Activated T-helper 17 cell treated with anti-CD3 and anti-CD28 coated beads, Interleukin-2, amount 50 U/mL, for 72 hours (primary cell): ENCODE measurements around the gene ABCB11. TPM values are rescaled to one million over a fixed set of nuclear protein-coding genes. Genes with fewer than 3 reads are reported as not detected.
"Not testable (repeated sequence)": the region's sequence is repeated elsewhere in the genome, so short reads cannot be mapped to it uniquely, and the experiment has no call there.

Experiments used
- ATAC-seq: fragments of 150-1000 bp; cut with Tn5 transposase; replicated peaks from 2 replicates; pipeline ENCODE4 v1.10.0; 2021; ENCODE audit warnings: mild to moderate bottlenecking, moderate library complexity
- H3K27ac Mint-ChIP-seq: one replicate; pipeline ENCODE4 v1.8.0; 2022; ENCODE audit warnings: mixed read lengths
- H3K27me3 Mint-ChIP-seq: one replicate; pipeline ENCODE4 v1.8.0; 2022; ENCODE audit warnings: mixed read lengths
- H3K36me3 Mint-ChIP-seq: one replicate; pipeline ENCODE4 v1.8.0; 2022; ENCODE audit warnings: low read depth, mild to moderate bottlenecking, mixed read lengths
- H3K4me1 Mint-ChIP-seq: one replicate; pipeline ENCODE4 v1.8.0; 2022; ENCODE audit warnings: mixed read lengths
- H3K4me3 Mint-ChIP-seq: one replicate; pipeline ENCODE4 v1.8.0; 2022; ENCODE audit warnings: mild to moderate bottlenecking, mixed read lengths
- H3K9me3 Mint-ChIP-seq: one replicate; pipeline ENCODE4 v1.8.0; 2022; ENCODE audit warnings: mixed read lengths
- total RNA-seq, 2 donors: library from RNA; stranded (reverse); gene quantifications; one replicate each; pipeline ENCODE4 v1.2.3, GENCODE V29; 2022

The ABCB11 gene
- total RNA-seq, 2 donors from 2014 or later: not detected

GRCh38 chr2:168897449-168897848 is 133.7 kb downstream of the ABCB11 start:
- H3K27ac Mint-ChIP-seq: no peak overlapping the region
- H3K4me1 Mint-ChIP-seq: no peaks in the 10 kb centered on the region
- H3K4me3 Mint-ChIP-seq: no peak overlapping the region
- ATAC-seq: no peak
- H3K27me3 Mint-ChIP-seq: peaks cover 8% of the 10 kb centered on the region
- no peaks in the 10 kb centered on the region for H3K36me3 Mint-ChIP-seq
- H3K9me3 Mint-ChIP-seq: no peaks in the 10 kb centered on the region

GRCh38 chr2:168896783-168897182 is 134.3 kb downstream of the ABCB11 start:
- no peak for ATAC-seq
- no peak overlapping the region for H3K27ac Mint-ChIP-seq
- H3K27me3 Mint-ChIP-seq: peaks cover 8% of the 10 kb centered on the region
- no peaks in the 10 kb centered on the region for H3K9me3 Mint-ChIP-seq
- H3K36me3 Mint-ChIP-seq: no peaks in the 10 kb centered on the region
- H3K4me1 Mint-ChIP-seq: no peaks in the 10 kb centered on the region
- no peak overlapping the region for H3K4me3 Mint-ChIP-seq

- no peaks in the 10 kb centered on the region for H3K9me3 Mint-ChIP-seq
- ATAC-seq: no peak
- H3K27me3 Mint-ChIP-seq: peaks cover 8% of the 10 kb centered on the region
These were observed 135.4 kb downstream of the ABCB11 start for GRCh38 chr2:168895771-168896170.

GRCh38 chr2:168894720-168895119 is 136.4 kb downstream of the ABCB11 start:
- Mint-ChIP-seq H3K4me3 (no peak overlapping the region), H3K27ac (no peak overlapping the region), H3K9me3 (no peaks in the 10 kb centered on the region), H3K4me1 (no peaks in the 10 kb centered on the region), H3K27me3 (peaks cover 8% of the 10 kb centered on the region), H3K36me3 (peaks cover 4% of the 10 kb centered on the region)
- ATAC-seq: no peak

More at GRCh38 chr2:168895771-168896170, 135.4 kb downstream of the ABCB11 start:
- H3K4me1 Mint-ChIP-seq: no peaks in the 10 kb centered on the region
- no peaks in the 10 kb centered on the region for H3K36me3 Mint-ChIP-seq
- no peak overlapping the region for H3K27ac Mint-ChIP-seq
- no peak overlapping the region for H3K4me3 Mint-ChIP-seq

- no peak for ATAC-seq
- Mint-ChIP-seq H3K27me3 (peaks cover 8% of the 10 kb centered on the region), H3K27ac (no peak overlapping the region), H3K4me1 (no peaks in the 10 kb centered on the region), H3K36me3 (peaks cover 4% of the 10 kb centered on the region), H3K4me3 (no peak overlapping the region), H3K9me3 (no peaks in the 10 kb centered on the region)
These were observed 137.0 kb downstream of the ABCB11 start for GRCh38 chr2:168894101-168894500.

- H3K4me1 Mint-ChIP-seq: no peaks in the 10 kb centered on the region
- H3K27me3 Mint-ChIP-seq: peaks cover 8% of the 10 kb centered on the region
- H3K4me3 Mint-ChIP-seq: no peak overlapping the region
- no peak overlapping the region for H3K27ac Mint-ChIP-seq
- peaks cover 4% of the 10 kb centered on the region for H3K36me3 Mint-ChIP-seq
- no peak for ATAC-seq
- no peaks in the 10 kb centered on the region for H3K9me3 Mint-ChIP-seq
These were observed 138.8 kb downstream of the ABCB11 start for GRCh38 chr2:168892327-168892726.

GRCh38 chr2:168890006-168890782 is 140.9 kb downstream of the ABCB11 start, which contains the start of gene SPC25:
TSS of gene SPC25 (minus strand) at chr2:168890430. CDS start at chr2:168889519, 911 bp downstream.
- H3K36me3 Mint-ChIP-seq: peaks cover 4% of the 10 kb centered on the region
- H3K4me3 Mint-ChIP-seq: peak within 1 kb of the TSS; percentile 82
- H3K9me3 Mint-ChIP-seq: no peaks in the 10 kb centered on the region
- peaks cover 8% of the 10 kb centered on the region for H3K27me3 Mint-ChIP-seq
- peaks cover under 1% of the 10 kb centered on the region for H3K4me1 Mint-ChIP-seq
- peak within 1 kb of the TSS; percentile 64 for H3K27ac Mint-ChIP-seq
- ATAC-seq: peak; percentile 99

- Mint-ChIP-seq H3K36me3 (peaks cover 4% of the 10 kb centered on the region), H3K9me3 (no peaks in the 10 kb centered on the region), H3K27ac (peak overlapping the region; percentile 64), H3K4me3 (peak overlapping the region; percentile 82), H3K4me1 (peaks cover 5% of the 10 kb centered on the region), H3K27me3 (peaks cover 8% of the 10 kb centered on the region)
- ATAC-seq: no peak
These were observed 141.5 kb downstream of the ABCB11 start for GRCh38 chr2:168889635-168890005.

- H3K4me3 Mint-ChIP-seq: no peak overlapping the region
- no peaks in the 10 kb centered on the region for H3K27me3 Mint-ChIP-seq
- ATAC-seq: peak; percentile 93
- H3K4me1 Mint-ChIP-seq: peaks cover 12% of the 10 kb centered on the region
- no peak overlapping the region for H3K27ac Mint-ChIP-seq
- H3K36me3 Mint-ChIP-seq: no peaks in the 10 kb centered on the region
- no peaks in the 10 kb centered on the region for H3K9me3 Mint-ChIP-seq
These were observed 146.1 kb downstream of the ABCB11 start for GRCh38 chr2:168884975-168885374.

GRCh38 chr2:168882163-168882562 is 149.0 kb downstream of the ABCB11 start:
- H3K4me3 Mint-ChIP-seq, H3K9me3 Mint-ChIP-seq, H3K36me3 Mint-ChIP-seq, ATAC-seq, H3K27ac Mint-ChIP-seq, H3K27me3 Mint-ChIP-seq: not testable (repeated sequence)
- peaks cover 18% of the 10 kb centered on the region for H3K4me1 Mint-ChIP-seq

GRCh38 chr2:168874368-168875054 is 156.6 kb downstream of the ABCB11 start:
- peak; percentile 37 for ATAC-seq
- peaks cover 7% of the 10 kb centered on the region for H3K4me1 Mint-ChIP-seq
- no peaks in the 10 kb centered on the region for H3K9me3 Mint-ChIP-seq
- no peak overlapping the region for H3K27ac Mint-ChIP-seq
- no peak overlapping the region for H3K4me3 Mint-ChIP-seq
- no peaks in the 10 kb centered on the region for H3K27me3 Mint-ChIP-seq
- peaks cover 5% of the 10 kb centered on the region for H3K36me3 Mint-ChIP-seq

GRCh38 chr2:168870824-168871223 is 160.3 kb downstream of the ABCB11 start:
- H3K27ac Mint-ChIP-seq, H3K4me1 Mint-ChIP-seq, ATAC-seq, H3K27me3 Mint-ChIP-seq, H3K36me3 Mint-ChIP-seq, H3K4me3 Mint-ChIP-seq, H3K9me3 Mint-ChIP-seq: not testable (repeated sequence)
